Prostate gland (tissue), 2 donors: ENCODE measurements around the gene GBX1.

Experiments used
- POLR2A ChIP-seq: fragments of 450-650 bp; IDR thresholded peaks from one replicate; pipeline ENCODE4 v1.6.1; 2016; ENCODE audit warnings: antibody characterized with exemption, mild to moderate bottlenecking
- TF ChIP-seq, protein P1 (sequence below), 4 experiments: fragments of 200-600 bp in 2 of 4; fragments of 450-650 bp in 2 of 4; sonication (generic) in 2 of 4; IDR thresholded peaks; 1 replicate in 3 of 4; 2 replicates in 1 of 4; pipeline ENCODE4 v1.5.1; 2016 to 2019; ENCODE audit warnings: antibody characterized with exemption in 4 of 4, mild to moderate bottlenecking in 2 of 4, moderate library complexity in 2 of 4

DNA sequence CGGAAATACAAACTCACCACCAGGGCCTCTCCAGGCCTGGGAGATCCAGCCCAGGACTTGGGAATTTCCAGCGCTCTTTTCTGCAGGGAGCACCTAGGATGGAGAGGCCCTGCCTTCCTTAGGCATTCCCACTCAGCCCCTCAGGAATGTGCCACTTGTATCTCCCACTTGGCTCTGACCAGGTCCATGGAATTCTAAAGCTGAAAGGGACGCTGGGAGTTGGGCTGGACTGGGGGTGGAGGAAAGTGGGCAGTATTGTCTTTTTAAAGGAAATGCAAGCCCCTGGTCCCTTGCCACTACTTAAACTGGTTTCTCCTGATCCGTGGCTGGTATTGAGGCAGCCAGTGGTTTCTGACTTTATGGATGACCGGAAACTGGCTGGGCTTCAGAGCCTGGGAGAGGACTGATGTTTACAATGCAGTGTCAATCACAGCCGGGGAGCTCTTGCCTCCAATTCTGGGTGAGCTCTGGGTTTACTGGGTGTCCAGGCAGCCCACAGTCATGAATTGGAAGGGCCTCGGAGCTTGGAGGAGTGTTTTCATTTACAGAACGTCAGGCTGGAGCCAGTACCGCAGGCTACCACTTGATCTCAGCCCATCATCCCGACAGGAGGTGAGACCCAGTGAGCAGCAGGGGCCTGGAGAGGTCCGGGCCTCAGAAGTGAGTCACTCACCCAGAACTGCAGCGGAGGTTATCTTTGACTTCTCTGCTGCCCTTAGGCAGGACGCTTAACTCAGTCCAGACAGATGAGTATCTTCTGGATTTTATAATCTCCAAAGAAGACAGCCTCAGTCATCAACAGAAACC is 53.9 kb downstream of the GBX1 start:
- TF ChIP-seq POLR2A: no peak
- TF ChIP-seq, protein P1, sequence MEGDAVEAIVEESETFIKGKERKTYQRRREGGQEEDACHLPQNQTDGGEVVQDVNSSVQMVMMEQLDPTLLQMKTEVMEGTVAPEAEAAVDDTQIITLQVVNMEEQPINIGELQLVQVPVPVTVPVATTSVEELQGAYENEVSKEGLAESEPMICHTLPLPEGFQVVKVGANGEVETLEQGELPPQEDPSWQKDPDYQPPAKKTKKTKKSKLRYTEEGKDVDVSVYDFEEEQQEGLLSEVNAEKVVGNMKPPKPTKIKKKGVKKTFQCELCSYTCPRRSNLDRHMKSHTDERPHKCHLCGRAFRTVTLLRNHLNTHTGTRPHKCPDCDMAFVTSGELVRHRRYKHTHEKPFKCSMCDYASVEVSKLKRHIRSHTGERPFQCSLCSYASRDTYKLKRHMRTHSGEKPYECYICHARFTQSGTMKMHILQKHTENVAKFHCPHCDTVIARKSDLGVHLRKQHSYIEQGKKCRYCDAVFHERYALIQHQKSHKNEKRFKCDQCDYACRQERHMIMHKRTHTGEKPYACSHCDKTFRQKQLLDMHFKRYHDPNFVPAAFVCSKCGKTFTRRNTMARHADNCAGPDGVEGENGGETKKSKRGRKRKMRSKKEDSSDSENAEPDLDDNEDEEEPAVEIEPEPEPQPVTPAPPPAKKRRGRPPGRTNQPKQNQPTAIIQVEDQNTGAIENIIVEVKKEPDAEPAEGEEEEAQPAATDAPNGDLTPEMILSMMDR (IDR thresholded peaks at IDR 0.05): peak in 3 of 4 experiments; percentile 14 to 42 (median 36)
